ENCODE measurements around the gene RNF8. TPM values are rescaled to one million over a fixed set of nuclear protein-coding genes. Genes with fewer than 3 reads are reported as not detected.
"Not testable (repeated sequence)": the region's sequence is repeated elsewhere in the genome, so short reads cannot be mapped to it uniquely, and the experiment has no call there.

Gene RNF8
- total RNA-seq, 1 experiment from 2014 or later, result 17.6 TPM

DNA sequence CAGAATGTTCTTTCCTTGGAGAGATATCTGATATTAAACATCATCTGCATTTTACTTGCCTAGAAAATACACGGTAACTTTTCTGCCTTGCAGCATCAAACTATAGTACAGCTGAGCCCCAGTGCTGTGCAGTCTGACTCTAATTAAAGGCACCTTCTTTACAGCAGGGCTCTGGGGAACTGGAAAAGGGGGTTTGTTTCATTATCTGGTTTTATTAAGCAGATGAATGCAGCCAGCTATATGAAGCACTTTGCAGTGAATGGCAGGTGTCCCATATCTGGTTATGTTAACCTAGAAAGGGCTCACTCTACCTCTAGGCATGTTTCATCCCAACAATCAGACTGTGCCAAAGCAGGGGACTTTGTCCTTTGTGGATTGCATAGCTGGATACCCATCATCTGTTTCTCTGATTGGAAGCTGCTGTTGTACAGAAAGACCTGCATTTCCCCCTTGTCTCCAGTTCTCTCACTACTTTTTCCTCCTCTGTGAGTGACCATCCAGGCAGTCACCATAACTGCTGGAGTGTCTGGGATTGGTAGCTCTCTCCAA, 39.7 kb downstream of the RNF8 start:
- no peak for DNase-seq (ENCODE audit: extremely low read depth, low read depth)

DNA sequence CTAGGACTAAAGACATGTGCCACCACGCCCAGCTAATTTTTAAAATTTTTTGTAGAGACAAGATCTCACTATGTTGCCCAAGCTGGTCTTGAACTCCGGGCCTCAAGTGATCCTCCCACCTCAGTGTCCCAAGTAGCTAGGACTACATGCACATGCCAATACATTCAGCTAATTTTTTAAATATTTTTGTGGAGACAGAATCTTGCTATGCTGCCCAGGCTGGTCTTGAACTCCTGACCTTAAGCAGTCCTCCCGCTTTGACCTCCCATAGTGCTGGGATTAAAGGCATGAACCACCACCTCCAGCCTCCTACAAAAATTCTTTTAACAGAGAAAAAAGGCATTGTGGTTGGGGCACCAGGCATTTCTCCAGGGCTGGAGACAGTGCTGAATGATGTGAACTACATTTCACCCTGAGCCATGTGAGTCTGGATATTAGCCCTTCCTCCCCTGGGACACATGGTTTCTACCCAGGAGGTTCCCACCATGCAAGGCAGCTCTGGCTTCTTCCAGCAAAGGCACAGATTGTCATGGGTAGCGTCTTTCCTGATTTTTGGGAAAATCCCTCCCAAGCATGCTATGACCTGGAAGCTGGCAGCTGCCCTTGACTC, 42.9 kb downstream of the RNF8 start:
- no peak for DNase-seq (ENCODE audit: extremely low read depth, low read depth)

DNA sequence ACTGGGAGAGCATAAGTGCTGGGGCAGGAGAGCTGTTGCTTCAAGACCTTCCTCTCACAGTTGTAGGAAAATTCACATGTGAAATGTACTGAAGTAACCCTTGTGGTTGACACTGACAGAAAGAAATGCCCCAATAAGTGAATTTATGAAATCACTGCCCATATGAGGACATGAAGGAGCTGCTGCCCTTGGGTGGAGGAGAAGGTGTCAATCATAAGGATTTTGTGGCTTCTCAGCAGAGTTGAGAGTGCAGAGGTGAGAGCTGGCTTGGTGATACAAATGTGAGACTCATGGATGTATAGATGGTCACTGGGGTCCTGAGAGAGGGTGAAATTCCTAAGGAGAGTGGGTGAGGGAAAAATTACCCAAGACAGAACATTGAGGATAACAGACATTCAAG, 45.3 kb downstream of the RNF8 start:
- DNase-seq (ENCODE audit: extremely low read depth, low read depth), result no peak

DNA sequence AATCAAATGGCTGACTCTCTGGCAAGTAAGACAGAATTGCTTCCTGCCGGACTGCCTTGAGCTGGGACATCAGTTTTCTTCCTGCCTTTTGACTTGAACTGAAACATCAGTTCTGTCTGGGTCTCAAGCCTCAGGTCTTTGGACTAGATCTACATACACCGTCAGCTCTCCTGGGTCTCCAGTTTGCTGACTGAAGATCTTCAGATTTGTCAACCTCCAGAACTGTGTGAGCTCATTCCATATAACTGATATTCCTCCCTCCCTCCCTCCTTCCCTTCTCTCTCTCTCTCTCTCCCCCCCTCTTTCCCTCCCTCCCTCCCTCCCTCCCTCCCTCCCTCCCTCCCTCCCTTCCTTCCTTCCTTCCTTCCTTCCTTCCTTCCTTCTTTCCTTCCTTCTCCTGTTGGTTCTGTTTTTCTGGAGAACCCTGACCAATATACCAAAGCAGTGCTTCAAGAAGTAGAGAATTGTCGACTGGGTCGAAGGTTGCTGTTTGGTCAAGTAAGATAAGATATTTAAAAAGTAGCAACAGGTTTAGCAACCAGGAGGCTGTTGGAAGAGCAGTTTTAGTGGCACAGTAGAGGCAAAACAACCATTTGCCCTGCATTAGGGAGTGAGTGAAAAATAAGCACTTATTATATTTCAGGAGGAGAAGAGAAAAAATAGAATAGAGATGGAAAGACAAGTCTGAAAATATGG, 46.2 kb downstream of the RNF8 start:
- no peak for DNase-seq (ENCODE audit: extremely low read depth, low read depth)

DNA sequence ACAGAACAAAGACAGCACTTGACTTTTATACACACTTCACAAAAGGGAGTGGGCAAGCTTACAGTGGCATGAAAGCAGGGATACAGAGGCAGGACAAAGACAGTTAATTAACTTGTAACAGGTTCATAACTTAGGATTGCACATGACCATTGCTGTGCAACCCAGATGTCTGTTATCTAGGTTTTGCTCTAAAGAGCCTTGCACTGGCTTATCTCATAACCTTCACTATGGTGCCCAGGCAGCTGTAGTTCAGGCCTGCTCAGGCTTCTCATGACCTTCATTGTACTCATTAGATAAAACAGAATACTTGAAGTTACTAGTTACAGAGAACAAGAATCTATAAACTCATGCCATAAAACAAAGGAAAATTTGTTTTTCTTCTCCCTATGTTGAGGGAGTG, 47.9 kb downstream of the RNF8 start:
- DNase-seq (ENCODE audit: extremely low read depth, low read depth), result not testable (repeated sequence)

DNA sequence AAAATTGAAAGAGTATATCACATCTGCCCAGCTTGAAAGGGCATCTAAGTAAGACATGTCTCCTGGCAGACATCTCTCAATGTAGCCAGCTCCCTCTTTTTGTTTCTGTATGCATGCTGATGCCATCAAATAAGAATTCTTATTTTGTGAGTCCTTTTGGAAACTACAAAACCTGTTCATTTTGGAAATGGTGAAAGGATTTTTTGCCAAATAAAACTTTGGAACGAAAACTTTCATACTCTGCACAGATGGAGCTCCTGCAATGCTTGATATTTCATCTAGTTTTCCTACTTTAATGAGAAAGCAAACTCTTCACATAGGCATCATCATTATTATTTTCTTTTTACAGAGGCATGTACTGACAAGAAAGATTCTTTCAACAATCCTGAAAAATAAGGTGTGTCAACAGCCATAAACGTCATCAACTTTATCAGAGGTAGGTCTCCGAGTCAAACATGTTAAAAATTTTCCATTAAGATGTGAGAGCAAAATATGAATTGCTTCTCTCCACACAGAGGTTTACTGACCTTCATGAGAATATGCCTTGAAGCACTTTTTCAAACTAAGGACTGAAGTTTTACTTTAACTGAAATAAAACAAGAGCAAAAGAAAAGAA, 53.1 kb downstream of the RNF8 start:
- no peak for DNase-seq (ENCODE audit: extremely low read depth, low read depth)

DNA sequence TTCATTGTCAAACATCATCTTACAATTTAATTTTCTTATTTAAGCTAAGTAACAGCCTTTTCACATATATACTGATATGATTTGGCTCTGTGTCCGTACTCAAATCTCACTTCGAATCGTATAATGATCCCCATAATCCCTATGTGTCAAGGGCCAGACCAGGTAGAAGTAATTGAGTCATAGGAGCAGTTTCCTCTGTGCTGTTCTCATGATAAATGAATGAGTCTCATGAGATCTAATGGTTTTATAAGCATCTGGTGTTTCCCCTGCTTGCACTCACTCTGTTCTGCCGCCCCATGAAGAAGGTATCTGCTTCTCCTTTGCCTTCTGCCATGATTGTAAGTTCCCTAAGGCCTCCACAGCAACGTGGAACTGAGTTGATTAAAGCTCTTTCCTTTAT, 54.2 kb downstream of the RNF8 start:
- no peak for DNase-seq (ENCODE audit: extremely low read depth, low read depth)

DNA sequence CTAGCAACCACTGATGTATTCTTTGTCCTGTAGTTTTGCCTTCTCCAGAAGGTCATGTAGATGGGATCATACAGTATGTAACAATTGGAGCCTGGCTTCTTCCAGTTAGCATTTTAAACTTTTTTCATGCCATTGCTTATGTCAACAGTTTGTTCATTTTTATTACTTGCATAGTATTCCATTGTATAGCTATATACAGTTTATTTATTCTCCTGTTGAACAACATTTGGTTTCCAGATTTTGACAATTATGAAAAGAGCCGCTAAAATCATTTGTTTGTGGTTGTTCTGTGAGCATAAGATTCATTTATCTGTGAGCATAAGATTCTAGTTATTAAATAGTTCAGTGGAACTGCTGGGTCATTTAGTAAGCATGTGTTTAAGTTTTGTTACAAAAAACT, 55.7 kb downstream of the RNF8 start:
- DNase-seq (ENCODE audit: extremely low read depth, low read depth), result no peak

DNA sequence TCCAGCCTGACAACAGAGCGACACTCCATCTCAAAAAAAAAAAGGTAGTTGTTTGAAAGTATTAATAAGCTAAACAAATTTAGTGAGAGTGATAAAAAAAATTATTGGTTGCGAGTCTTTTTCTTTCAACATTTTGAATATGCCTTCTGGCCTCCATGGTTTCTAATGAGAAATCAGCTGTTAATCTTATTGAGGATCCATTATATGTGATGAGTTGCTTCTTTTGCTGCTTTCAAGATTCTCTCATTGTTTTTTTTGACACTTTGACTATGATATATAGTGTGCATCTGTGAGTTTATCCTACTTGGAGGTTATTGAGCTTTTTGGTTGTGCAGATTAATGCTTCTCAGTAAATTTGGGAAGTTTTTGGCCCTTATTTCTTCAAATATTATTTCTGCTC, 63.6 kb downstream of the RNF8 start:
- DNase-seq (ENCODE audit: extremely low read depth, low read depth), result no peak

DNA sequence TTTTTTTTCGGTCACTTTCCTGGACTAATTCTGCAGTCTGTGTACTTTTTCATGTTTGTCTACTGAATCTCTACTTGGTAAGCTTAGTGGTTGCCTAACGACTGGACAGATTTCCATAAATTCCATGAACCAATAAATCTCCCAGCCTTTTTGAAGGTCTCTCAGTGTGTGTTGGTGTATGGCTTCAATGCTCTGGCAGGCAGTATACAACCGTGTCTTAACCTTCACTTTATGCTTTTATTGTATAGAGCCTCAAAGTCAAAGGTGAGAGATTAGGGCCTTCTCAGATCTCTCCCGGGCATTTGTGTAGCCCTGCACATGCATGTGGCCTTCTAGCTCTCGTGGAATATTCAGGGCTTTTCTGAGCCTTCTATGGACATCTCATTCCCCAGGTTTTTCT, 64.9 kb downstream of the RNF8 start:
- no peak for DNase-seq (ENCODE audit: extremely low read depth, low read depth)

DNA sequence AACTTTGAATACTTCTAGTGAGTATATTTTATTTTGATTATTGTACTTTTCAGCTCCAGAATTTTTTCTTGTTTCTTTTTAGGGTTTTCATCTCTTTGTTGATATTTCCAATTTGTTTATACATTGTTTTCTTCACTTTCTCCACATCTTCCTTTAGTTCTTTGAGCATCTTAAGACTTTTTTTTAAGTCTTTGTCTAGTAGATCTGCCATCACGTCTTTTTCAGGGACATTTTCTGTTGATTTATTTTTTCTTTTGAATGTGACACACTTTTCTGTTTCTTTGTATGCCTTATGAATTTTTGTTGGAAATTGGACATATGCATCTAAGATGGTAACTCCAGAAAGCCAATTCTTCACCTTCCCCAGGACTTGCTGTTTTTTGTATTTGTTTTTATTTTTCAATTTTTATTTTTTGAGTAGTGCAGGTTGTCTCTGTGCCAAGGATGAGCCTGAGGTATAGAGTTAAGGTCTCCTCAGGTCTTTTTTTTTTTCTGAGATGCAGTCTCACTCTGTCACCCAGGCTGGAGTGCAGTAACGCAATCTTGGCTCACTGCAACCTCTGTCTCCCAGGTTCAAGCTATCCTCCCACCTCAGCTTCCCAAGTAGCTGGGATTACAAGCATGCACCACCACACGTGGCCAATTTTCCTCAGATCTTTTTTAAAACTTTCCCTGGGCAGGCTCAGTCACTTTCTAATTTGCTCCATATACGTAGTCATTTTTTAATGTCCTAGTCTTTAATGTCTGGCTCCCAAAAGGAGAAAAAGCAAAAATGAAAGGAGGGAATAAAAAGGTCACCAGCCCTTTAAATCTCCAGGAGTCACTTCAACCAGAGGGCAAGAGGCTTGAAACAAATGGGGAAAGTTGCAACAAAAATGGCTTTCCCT, 72.5 kb downstream of the RNF8 start:
- no peak for DNase-seq (ENCODE audit: extremely low read depth, low read depth)

DNA sequence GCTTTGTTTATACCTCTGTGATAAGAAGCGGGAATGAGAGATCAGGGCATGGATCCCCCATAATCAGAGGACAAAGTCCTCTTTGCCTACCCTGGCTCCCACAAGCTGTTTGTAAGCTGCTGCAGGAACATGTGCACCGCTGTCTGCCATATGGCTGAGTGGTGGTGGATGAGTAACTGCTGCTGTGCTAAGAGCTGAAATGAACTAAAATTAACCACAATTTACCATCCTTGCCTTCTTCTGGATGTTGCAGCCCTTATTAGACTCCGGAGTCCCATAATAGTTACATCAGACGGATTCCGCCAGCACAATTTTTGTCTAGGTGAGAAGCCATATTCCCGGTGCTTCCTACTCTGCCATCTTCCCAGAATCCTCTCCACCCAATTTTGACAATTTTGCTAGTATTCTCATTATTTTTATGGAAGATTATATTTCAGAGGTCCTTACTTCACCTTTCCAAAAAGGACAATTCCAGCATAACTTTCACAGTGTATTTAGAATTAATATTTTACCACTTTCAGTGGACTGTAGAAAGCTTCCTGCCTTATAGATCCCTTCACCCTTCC, 73.2 kb downstream of the RNF8 start:
- DNase-seq (ENCODE audit: extremely low read depth, low read depth), result no peak

DNA sequence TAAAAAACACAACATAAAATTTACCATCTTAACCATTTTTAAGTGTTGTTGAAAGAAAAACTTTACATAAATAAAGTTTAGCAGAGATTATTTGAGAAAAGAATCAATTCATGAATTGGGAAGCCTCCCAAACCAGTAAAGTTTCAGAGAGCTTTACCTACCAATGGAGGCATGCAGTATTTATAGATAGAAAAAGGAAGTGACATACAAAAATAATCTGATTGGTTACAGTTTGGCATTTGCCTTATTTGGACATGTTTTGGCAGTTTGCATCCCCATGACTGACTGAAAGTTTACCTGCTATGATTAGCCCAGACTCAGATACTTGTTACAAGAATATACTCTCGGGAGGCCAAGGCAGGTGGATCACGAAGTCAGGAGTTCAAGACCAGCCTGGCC, 75.6 kb downstream of the RNF8 start:
- DNase-seq (ENCODE audit: extremely low read depth, low read depth), result no peak

DNA sequence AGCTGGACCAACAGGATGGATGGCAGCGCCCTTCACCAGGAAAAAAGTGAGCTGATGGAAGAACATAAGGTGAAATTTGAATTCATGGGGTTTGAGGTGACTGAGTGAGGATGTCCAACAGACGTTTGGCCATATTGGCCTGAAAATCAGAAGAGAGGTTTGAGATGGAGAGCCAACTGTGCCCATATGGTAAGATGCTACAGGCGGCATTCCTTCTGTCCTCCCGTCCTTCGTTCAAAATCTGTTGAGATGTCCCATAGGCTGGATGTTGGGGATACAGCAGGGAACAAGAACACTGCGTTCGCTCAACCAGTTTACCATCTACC, 78.8 kb downstream of the RNF8 start:
- no peak for DNase-seq (ENCODE audit: extremely low read depth, low read depth)

DNA sequence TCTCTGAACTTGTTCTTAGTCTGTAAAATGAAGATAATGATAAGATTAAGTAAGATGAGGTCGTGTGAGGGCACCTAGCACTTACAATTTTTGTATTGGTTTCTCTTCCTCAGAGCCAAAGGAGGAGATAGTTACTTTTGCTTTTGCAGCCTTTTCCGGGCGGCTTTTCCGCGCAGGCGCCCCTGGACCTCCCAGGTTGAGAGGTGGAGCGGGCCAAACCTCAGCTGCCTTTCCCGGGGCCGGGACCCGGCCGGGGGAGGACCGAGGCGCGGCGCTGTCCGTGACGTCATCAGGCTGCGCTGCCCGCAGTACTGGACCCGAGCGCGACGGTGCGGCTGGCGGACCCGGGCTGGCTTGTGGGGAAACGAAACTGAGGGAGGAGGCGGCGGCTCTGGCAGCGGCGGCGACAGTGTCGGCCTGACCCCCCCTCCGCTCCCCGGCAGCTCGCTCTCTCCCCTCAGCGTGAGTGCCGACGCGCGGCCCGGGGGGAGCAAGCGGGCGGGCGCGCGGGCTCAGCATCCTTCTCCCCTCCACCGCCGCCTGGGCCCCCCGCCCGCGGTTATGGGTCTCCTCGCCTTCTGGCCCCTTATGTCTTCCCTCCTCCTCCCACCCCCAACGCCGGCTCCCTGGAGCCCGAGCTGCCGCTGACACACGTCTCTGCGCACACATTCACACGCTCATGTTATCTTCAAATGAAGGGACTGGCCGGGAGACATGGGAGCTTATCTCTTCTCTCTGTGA, 79.3 kb downstream of the RNF8 start, which contains the start of gene CMTR1:
Gene CMTR1 (plus strand): TSS at position 306 of the 741 bp plus-strand sequence. CDS start 2,409 bp downstream, outside the sequence.
- DNase-seq (ENCODE audit: extremely low read depth, low read depth), result peak; percentile 74

DNA sequence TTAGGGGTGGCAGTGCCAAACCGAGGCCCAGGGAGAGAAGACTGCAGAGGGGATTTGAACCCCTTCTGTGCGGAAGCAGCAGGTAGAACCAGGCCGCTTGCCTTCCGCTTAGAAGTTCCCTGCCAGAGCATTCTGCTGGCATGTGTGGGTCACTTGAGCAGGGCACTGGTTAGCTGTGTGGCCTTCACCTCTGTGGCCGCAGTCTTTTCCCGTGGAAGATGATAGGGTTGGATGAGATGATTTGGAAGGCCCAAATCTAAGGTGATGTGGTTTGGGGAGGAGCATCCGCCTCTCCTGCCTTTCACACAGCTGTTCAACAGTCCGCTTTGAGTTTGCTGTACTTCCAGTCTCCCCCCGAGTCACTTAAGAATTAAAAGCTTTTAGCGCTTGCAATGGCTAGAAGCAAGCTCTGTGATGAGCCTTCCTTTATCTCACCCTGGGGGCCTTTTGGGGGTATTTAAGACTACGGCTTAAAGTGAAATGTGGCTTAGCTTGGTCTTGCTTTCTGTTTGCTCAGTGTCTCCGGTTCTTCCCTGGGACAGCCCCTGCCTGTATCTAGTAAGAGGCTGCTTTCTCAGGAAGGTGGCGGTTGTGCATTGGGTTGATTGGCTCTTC, 80.0 kb downstream of the RNF8 start:
- DNase-seq (ENCODE audit: extremely low read depth, low read depth), result no peak

DNA sequence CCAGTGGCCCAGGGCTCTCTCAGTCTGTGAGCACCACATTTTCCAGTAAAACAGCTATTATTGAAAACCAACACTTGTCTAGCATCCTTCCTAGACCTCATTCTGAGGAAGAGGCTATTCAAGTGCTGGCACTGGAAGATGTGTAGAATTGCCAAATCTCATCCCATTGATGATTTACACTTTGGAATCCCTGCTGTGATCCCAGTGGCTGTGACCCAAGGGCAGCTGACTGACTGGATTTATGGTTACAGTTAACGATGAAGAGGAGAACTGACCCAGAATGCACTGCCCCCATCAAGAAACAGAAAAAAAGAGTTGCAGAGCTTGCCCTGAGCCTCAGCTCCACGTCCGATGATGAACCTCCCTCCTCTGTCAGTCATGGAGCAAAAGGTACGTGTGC, 81.6 kb downstream of the RNF8 start:
- no peak for DNase-seq (ENCODE audit: extremely low read depth, low read depth)

DNA sequence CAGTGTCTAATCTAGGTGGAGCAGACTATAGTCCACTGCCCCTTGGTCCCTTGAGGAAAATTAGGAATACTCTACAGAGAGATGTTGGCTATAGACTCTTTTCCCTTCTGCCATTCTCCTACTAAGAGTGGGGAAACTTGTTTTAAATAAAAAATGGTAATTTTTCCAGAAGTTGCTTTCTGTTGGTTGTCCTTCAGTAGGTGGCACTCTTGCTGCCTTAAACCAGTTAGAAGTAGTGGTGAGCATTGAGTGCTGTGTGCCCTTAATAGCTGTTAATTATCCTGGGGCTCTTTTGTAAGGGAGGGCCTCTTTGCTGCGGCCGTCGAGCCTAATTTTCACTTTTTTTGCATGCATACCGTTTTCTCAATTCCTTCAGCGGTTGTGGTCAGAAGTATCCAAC, 82.0 kb downstream of the RNF8 start:
- DNase-seq (ENCODE audit: extremely low read depth, low read depth), result no peak

DNA sequence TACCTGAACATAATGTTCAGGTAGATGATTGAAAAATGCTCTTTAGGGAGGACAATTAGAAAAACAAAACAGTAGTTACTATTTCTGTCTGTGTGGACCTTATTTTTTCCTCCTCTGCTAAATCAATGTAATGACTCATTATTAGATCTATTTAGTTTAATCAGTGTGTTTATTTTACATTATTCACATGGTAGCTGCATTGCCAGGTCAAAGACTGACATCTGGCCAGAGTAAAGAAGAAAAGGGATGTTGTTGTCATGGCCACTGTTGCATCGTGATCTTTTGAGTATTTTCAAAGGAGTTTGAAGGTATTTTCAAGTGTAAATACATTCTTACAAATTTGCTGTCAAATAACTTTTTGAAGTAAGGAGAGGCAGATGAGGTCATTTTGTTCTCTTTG, 85.1 kb downstream of the RNF8 start:
- no peak for DNase-seq (ENCODE audit: extremely low read depth, low read depth)

DNA sequence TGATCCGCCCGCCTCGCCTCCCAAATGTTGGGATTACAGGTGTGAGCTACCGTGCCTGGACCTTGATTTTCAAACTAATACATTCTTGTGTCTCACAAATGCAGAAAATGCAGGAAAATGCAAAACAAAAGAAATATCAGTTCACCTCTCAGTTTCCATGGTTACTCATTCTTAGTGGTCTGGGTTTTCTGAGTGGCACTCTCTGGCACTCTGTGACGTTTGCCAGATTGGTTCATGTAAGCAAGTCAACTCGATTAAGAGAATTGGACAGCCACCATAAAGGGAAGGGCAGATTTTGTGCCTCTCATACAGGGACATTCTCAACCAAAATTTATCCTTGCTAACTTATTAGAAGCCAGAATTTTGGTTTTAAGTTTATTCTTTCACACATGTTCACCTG, 87.9 kb downstream of the RNF8 start:
- DNase-seq (ENCODE audit: extremely low read depth, low read depth), result no peak
